Measurements from ENCODE around the gene KRT13. TPM values are rescaled to one million over a fixed set of nuclear protein-coding genes. Genes with fewer than 3 reads are reported as not detected.

The KRT13 gene
- total and polyA plus RNA-seq, 2 of the 4 experiments (the other 2 are of a cell fraction): 0.18 to 0.56 TPM

DNA sequence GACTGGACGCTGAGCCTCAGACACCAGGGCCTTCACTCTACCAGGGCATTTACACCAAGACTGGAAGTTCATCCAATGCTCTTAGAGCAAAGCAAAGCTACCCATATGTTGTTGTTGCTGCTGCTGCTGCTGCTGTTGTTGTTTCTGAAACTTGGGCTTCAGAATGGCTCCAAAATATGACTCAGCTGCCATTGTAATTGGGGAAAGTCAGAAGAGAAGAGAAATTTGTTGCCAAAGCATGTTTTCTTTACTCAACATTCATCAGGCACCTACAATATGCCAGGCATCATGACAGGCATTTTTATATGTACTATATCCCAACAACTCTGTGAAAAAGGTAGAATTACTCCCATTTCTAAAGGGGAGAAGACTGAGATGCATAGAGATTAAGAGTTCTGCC lies 50.2 kb downstream of the KRT13 start:
- no peak overlapping the region for H2BK15ac ChIP-seq (ENCODE audit: low read depth, low read length)
- H3K9ac ChIP-seq (ENCODE audit: low read depth, low read length): no peak overlapping the region
- in situ Hi-C loops (cut with MboI; ENCODE audit: low sequenced_read_pairs): no loop called here
- H2BK120ac ChIP-seq (ENCODE audit: low read depth, low read length): no peak overlapping the region
- H3K14ac ChIP-seq (replicated peaks; ENCODE audit: low read depth, low read length): no peak overlapping the region
- H3K18ac ChIP-seq (ENCODE audit: low read depth, low read length): no peak overlapping the region
- peaks cover 14% of the 10 kb centered on the region for H3K9me3 ChIP-seq (ENCODE audit: control insufficient read depth, insufficient read depth, low read length)
- no peaks in the 10 kb centered on the region for H4K20me1 ChIP-seq (ENCODE audit: insufficient read depth, low read length)
- no peak overlapping the region for H4K8ac ChIP-seq (ENCODE audit: low read depth in 2 of 2, low read length in 2 of 2)
- H3K4me2 ChIP-seq (ENCODE audit: low read depth, low read length): no peak overlapping the region
- H3K9me1 ChIP-seq (ENCODE audit: insufficient read depth, low read length): no peaks in the 10 kb centered on the region
- no peaks in the 10 kb centered on the region for H3K36me3 ChIP-seq (ENCODE audit: control insufficient read depth, insufficient read depth, low read length)
- no peak overlapping the region; the same call in 1 of the 2 replicates for H2AK5ac ChIP-seq (ENCODE audit: low read depth, low read length)
- ChIA-PET POLR2A (ENCODE audit: unreplicated experiment) (no interaction called here), CTCF (no interaction called here)
- H3K79me1 ChIP-seq (ENCODE audit: low read depth in 1 of 2, low read length in 2 of 2): no peaks in the 10 kb centered on the region
- no TSS peak for BruUV-seq (replicated peaks)
- intact Hi-C loops (cut with micrococcal nuclease): no loop called here
- H3K27me3 ChIP-seq (ENCODE audit: control insufficient read depth, insufficient read depth, low read length): peaks cover 12% of the 10 kb centered on the region
- no peak for DNase-seq
- H4K91ac ChIP-seq (ENCODE audit: insufficient read depth, low read depth, low read length): no peak overlapping the region
- no peak overlapping the region for H3K4me3 ChIP-seq (ENCODE audit: insufficient read depth, low read depth, low read length)
- no peak overlapping the region for H2AK9ac ChIP-seq (replicated peaks; ENCODE audit: low read depth, low read length, poor library complexity)
- no peak overlapping the region for H3K4ac ChIP-seq (ENCODE audit: low read depth, low read length)
- H3K23ac ChIP-seq (ENCODE audit: low read depth, low read length): no peak overlapping the region
- no peak overlapping the region for H2BK5ac ChIP-seq (ENCODE audit: low read depth, low read length, poor library complexity, severe bottlenecking)
- H3K27ac ChIP-seq (ENCODE audit: insufficient read depth, low read length): no peak overlapping the region
- no peak overlapping the region for H3K56ac ChIP-seq (ENCODE audit: extremely low read depth, insufficient read depth, low read length)
- TF ChIP-seq MXI1 (IDR thresholded peaks at IDR 0.05; ENCODE audit: borderline replicate concordance, low read depth, low read length) (no peak), CEBPB (IDR thresholded peaks at IDR 0.05; ENCODE audit: low read depth, low read length) (no peak), MAZ (IDR thresholded peaks at IDR 0.05; ENCODE audit: borderline replicate concordance, low read depth, low read length) (no peak), RCOR1 (IDR thresholded peaks at IDR 0.05; ENCODE audit: insufficient replicate concordance, low read length) (no peak), BHLHE40 (IDR thresholded peaks at IDR 0.05; ENCODE audit: low read depth, low read length) (no peak), CTCF (conservative IDR thresholded peaks at IDR 0.05; ENCODE audit: low read depth, low read length) (no peak), RFX5 (IDR thresholded peaks at IDR 0.05; ENCODE audit: low read depth, low read length) (no peak), USF2 (IDR thresholded peaks at IDR 0.05; ENCODE audit: low read depth, low read length) (no peak), MAFK (IDR thresholded peaks at IDR 0.05; ENCODE audit: low read depth, low read length) (no peak), SMC3 (IDR thresholded peaks at IDR 0.05; ENCODE audit: low read depth, low read length) (no peak), POLR2A (IDR thresholded peaks at IDR 0.05; ENCODE audit: low read depth, low read length) (no peak), RAD21 (IDR thresholded peaks at IDR 0.05; ENCODE audit: low read length) (no peak), CHD1 (IDR thresholded peaks at IDR 0.05; ENCODE audit: low read depth, low read length) (no peak), NFE2L2 (IDR thresholded peaks at IDR 0.05; ENCODE audit: low read depth, low read length) (no peak), FOS (IDR thresholded peaks at IDR 0.05; ENCODE audit: low read depth, low read length) (no peak)
- no peak overlapping the region for H2AFZ ChIP-seq (replicated peaks; ENCODE audit: low read length, poor library complexity)
- ATAC-seq (ENCODE audit: low read depth): no peak
- WGBS, 2 experiments (ENCODE audit: extremely low coverage in 2 of 2, insufficient read length in 1 of 2): no CpG with 5 or more reads among the region's 1 CpG
- H2BK20ac ChIP-seq (ENCODE audit: low read depth, low read length): no peak overlapping the region
- dilution Hi-C loops (cut with HindIII; ENCODE audit: low sequenced_read_pairs, unreplicated experiment): no loop called here
- H4K5ac ChIP-seq (ENCODE audit: low read depth, low read length): no peak overlapping the region
- H3K4me1 ChIP-seq (ENCODE audit: control insufficient read depth, insufficient read depth, low read length): peaks cover 2% of the 10 kb centered on the region; the same call in 1 of the 2 replicates

All from IMR-90 (cell line).